ENCODE measurements around the gene CMPK1. TPM values are rescaled to one million over a fixed set of nuclear protein-coding genes. Genes with fewer than 3 reads are reported as not detected.

Gene CMPK1
- total RNA-seq, 1 donor from 2014 or later = 127 TPM

DNA sequence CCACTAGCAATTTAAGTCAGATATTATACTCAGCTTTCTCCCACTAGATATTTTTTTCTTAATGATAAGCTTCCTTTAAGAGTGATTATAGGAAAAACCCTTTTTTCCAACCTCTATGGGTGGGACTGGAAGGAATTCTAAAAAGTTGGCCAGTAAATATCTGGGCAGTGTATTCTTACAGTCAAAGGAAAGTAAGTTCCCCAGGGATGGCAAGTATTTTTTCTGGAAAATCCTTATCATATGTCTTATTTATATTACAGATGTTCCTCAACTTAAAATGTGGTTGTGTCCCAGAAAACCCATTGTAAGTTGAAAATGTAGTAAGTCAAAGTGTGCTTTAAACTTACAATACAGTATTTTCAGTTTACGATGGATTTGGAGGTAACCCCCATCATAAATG, 29.2 kb downstream of the CMPK1 start:
- TF ChIP-seq, protein P1, sequence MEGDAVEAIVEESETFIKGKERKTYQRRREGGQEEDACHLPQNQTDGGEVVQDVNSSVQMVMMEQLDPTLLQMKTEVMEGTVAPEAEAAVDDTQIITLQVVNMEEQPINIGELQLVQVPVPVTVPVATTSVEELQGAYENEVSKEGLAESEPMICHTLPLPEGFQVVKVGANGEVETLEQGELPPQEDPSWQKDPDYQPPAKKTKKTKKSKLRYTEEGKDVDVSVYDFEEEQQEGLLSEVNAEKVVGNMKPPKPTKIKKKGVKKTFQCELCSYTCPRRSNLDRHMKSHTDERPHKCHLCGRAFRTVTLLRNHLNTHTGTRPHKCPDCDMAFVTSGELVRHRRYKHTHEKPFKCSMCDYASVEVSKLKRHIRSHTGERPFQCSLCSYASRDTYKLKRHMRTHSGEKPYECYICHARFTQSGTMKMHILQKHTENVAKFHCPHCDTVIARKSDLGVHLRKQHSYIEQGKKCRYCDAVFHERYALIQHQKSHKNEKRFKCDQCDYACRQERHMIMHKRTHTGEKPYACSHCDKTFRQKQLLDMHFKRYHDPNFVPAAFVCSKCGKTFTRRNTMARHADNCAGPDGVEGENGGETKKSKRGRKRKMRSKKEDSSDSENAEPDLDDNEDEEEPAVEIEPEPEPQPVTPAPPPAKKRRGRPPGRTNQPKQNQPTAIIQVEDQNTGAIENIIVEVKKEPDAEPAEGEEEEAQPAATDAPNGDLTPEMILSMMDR (IDR thresholded peaks at IDR 0.05) = no peak
- no peaks in the 10 kb centered on the region for H3K4me1 ChIP-seq
- no peaks in the 10 kb centered on the region for H3K9me3 ChIP-seq
- no peaks in the 10 kb centered on the region for H3K36me3 ChIP-seq
- H3K27ac ChIP-seq = no peak overlapping the region
- no peak for DNase-seq
- no peak for ATAC-seq
- H3K27me3 ChIP-seq = no peaks in the 10 kb centered on the region
- no peak overlapping the region for H3K4me3 ChIP-seq
- intact Hi-C loops (cut with DNase I) = no loop called here

DNA sequence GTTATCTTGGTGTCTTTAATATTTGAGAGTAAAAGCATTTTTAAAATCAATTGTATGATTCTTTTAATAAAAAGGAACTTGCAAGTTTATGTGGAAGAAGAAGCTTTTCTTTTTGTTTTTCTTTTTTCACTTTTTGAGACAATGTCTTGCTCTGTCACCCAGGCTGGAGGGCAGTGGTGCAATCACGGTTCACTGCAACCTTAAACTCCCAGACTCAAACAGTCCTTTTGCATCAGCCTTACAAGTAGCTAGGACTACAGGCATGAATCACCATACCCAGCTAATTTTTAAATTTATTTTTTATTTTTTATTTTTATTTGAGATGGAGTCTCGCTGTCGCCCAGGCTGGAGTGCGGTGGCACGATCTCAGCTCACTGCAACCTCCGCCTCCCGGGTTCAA, 34.1 kb downstream of the CMPK1 start:
- H3K4me3 ChIP-seq = no peak overlapping the region
- DNase-seq (no peak), ATAC-seq (no peak)

DNA sequence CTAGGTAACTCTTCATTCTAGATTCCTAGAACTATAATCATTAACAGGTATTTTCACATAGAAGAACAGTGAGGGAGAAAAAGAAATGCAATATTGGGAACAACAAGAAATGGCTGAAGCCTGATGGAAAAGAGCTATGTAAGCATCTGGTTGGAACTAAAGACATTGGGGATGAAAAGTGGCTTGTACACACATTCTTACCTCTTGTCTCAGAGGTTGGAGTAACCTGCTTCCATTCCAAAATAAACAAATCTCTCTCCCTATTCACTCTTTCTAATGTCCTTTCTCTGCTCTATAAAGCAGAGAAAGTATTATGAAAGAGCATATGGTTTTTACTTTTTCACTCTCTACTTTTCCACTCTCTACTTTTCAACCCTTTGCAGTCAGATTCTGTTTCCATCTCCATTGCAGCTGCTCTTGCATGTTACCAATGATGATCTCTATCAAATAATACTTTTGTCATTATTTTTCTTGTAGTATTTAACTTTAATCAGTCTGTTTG, 37.5 kb downstream of the CMPK1 start:
- ATAC-seq (no peak), DNase-seq (no peak)
- TF ChIP-seq, protein P1 (IDR thresholded peaks at IDR 0.05) = no peak
- no peaks in the 10 kb centered on the region for H3K27me3 ChIP-seq
- H3K27ac ChIP-seq = no peak overlapping the region
- peaks cover 78% of the 10 kb centered on the region for H3K36me3 ChIP-seq
- intact Hi-C loops (cut with DNase I) = no loop called here
- H3K4me3 ChIP-seq = no peak overlapping the region
- H3K9me3 ChIP-seq = no peaks in the 10 kb centered on the region
- H3K4me1 ChIP-seq = no peaks in the 10 kb centered on the region

More for the DNA sequence above, 34.1 kb downstream of the CMPK1 start:
- Histone ChIP-seq H3K9me3 (no peaks in the 10 kb centered on the region), H3K4me1 (no peaks in the 10 kb centered on the region), H3K27me3 (no peaks in the 10 kb centered on the region), H3K27ac (no peak overlapping the region), H3K36me3 (peaks cover 44% of the 10 kb centered on the region)
- intact Hi-C loops (cut with DNase I) = no loop called here
- TF ChIP-seq, protein P1 (IDR thresholded peaks at IDR 0.05) = no peak

DNA sequence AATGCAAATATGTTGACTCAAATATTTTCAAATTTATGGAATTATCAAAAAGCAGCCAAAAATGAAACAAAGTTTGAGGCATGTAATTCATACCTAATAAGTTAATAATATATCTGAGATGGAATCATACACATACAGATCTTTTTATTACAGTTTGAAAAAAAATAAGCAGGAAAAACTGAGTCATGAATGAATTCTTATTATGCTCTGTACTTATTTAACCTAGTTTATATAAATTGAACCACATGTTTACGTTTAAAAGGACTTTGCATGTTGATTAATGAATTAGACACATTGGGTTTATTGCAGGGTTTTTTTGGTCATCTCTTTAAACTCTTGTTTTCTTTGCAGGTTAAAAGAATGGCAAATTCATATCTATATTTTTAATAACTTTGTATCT, 40.9 kb downstream of the CMPK1 start:
- Histone ChIP-seq H3K9me3 (no peaks in the 10 kb centered on the region), H3K27ac (no peak overlapping the region), H3K36me3 (peaks cover 84% of the 10 kb centered on the region), H3K27me3 (no peaks in the 10 kb centered on the region), H3K4me1 (peaks cover 6% of the 10 kb centered on the region), H3K4me3 (no peak overlapping the region)
- intact Hi-C loops (cut with DNase I) = no loop called here
- ATAC-seq (no peak), DNase-seq (no peak)
- TF ChIP-seq, protein P1 (IDR thresholded peaks at IDR 0.05) = no peak

DNA sequence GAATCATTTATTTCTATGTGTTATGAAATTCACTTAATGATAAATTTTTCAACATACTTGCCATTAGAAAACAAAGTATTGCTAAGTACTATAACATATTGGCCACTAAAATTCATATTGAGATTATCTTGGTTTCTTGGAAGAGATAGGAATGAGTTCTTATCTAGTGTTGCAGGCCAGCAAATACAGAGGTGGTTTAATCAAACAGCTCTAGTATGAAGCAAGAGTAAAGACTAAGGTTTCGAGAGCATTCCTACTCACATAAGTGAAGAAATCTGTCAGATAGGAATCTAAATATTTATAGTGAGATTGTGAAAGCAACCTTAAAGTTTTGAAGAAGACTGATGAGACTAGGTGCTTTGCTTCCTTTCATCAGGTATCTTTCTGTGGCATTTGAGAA, 44.6 kb downstream of the CMPK1 start:
- peak; percentile 34 for ATAC-seq
- intact Hi-C loops (cut with DNase I) = no loop called here
- Histone ChIP-seq H3K4me3 (no peak overlapping the region), H3K27ac (no peak overlapping the region), H3K4me1 (peaks cover 6% of the 10 kb centered on the region), H3K36me3 (peaks cover 61% of the 10 kb centered on the region), H3K9me3 (no peaks in the 10 kb centered on the region), H3K27me3 (no peaks in the 10 kb centered on the region)
- TF ChIP-seq, protein P1 (IDR thresholded peaks at IDR 0.05) = no peak
- no peak for DNase-seq

DNA sequence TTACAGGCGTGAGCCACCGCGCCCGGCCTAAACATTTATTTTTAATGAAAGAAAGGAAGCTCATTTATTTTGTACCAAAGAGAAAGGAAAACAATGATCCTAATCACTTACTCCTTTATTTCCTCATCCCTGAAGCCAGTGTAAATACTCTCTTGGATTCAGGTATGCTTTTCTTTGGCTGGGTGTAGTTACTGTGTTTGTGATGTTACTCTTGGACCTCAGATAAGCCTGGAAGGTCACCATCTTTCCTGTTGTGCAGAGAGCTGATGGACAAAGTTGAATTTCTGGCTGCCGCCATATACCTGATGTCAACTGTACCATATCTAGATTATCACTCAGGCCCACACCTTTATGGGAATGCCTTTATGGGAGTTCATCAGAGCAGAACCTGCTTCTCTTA, 47.1 kb downstream of the CMPK1 start:
- Histone ChIP-seq H3K4me3 (no peak overlapping the region), H3K4me1 (peaks cover 6% of the 10 kb centered on the region), H3K9me3 (no peaks in the 10 kb centered on the region), H3K27ac (no peak overlapping the region), H3K27me3 (no peaks in the 10 kb centered on the region), H3K36me3 (peaks cover 36% of the 10 kb centered on the region)
- ATAC-seq = no peak
- intact Hi-C loops (cut with DNase I) = no loop called here
- DNase-seq = no peak
- TF ChIP-seq, protein P1 (IDR thresholded peaks at IDR 0.05) = no peak

Measured in upper lobe of right lung (tissue), 1 donor.